A673 (cell line): ENCODE data around the gene CAMK1D.

ENCODE experiments used
- CTCF ChIP-seq: fragments of 300-800, 200-600 bp; sonication (generic); conservative IDR thresholded peaks from 2 replicates; pipeline ENCODE4 v1.5.1; 2017; ENCODE audit warnings: low read depth, mild to moderate bottlenecking, antibody characterized with exemption, low read length, moderate library complexity, mixed read lengths
- EZH2 ChIP-seq: fragments of 200-600 bp; sonication (generic); IDR thresholded peaks from 2 replicates; pipeline ENCODE4 v1.6.1; 2017; ENCODE audit warnings: borderline replicate concordance, low read depth, mild to moderate bottlenecking, mixed read lengths, antibody characterized with exemption, low read length; ENCODE audit not compliant: poor library complexity, severe bottlenecking

- TF ChIP-seq CTCF (no peak), EZH2 (no peak)
Observed at GRCh38 chr10:12771981-12772760, 422.8 kb downstream of the CAMK1D start.
